ENCODE data around the gene IL23R. TPM values are rescaled to one million over a fixed set of nuclear protein-coding genes. Genes with fewer than 3 reads are reported as not detected.

The IL23R gene
- total RNA-seq, 2 donors from 2014 or later, result not detected

DNA sequence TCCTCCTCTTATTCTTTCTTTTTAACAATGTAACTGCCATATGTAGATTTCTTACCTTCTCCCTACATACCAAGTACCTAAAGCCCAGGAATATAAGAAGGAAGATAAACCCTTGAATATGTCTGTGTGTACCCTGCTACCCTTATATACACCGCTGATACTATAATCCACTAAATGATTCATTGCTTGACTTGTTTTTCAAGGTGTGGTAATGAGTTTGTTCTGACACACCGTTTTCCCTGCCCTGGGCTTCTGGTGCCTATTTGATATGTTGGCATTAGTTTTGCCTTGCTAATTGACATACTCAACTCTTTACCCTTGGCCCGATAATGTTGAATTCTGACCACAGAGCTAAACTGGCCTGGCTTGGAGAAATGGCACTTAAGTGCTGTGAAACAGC is 64.3 kb downstream of the IL23R start:
- no peak overlapping the region for H3K4me3 Mint-ChIP-seq
- H3K4me1 Mint-ChIP-seq, result no peaks in the 10 kb centered on the region
- no peaks in the 10 kb centered on the region for H3K9me3 Mint-ChIP-seq
- TF ChIP-seq, protein P1, sequence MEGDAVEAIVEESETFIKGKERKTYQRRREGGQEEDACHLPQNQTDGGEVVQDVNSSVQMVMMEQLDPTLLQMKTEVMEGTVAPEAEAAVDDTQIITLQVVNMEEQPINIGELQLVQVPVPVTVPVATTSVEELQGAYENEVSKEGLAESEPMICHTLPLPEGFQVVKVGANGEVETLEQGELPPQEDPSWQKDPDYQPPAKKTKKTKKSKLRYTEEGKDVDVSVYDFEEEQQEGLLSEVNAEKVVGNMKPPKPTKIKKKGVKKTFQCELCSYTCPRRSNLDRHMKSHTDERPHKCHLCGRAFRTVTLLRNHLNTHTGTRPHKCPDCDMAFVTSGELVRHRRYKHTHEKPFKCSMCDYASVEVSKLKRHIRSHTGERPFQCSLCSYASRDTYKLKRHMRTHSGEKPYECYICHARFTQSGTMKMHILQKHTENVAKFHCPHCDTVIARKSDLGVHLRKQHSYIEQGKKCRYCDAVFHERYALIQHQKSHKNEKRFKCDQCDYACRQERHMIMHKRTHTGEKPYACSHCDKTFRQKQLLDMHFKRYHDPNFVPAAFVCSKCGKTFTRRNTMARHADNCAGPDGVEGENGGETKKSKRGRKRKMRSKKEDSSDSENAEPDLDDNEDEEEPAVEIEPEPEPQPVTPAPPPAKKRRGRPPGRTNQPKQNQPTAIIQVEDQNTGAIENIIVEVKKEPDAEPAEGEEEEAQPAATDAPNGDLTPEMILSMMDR (conservative IDR thresholded peaks at IDR 0.05), result no peak
- Histone ChIP-seq H3K27me3 (ENCODE audit: control insufficient read depth, insufficient read depth, low read length, poor library complexity, severe bottlenecking) (no peaks in the 10 kb centered on the region), H3K36me3 (ENCODE audit: control insufficient read depth, insufficient read depth, low read length) (no peaks in the 10 kb centered on the region), H3K4me3 (ENCODE audit: low read length) (no peak overlapping the region), H3K27ac (ENCODE audit: low read depth, low read length) (no peak overlapping the region), H3K4me1 (ENCODE audit: control insufficient read depth, insufficient read depth, low read length) (no peaks in the 10 kb centered on the region), H3K9me3 (ENCODE audit: control insufficient read depth, low read length) (no peaks in the 10 kb centered on the region), H3K9ac (ENCODE audit: extremely low read depth, low read length, poor library complexity, severe bottlenecking) (no peak overlapping the region)
- peaks cover 1% of the 10 kb centered on the region for H3K27me3 Mint-ChIP-seq (ENCODE audit: insufficient read depth)
- DNase-seq, result no peak
- no peak overlapping the region for H3K27ac Mint-ChIP-seq
- no peaks in the 10 kb centered on the region for H3K36me3 Mint-ChIP-seq (ENCODE audit: low read depth)
- WGBS, 2 experiments (ENCODE audit: insufficient coverage in 1 of 2, insufficient read length in 1 of 2), result 80 to 100% methylated on average over 1 to 3 of the region's 3 CpGs

DNA sequence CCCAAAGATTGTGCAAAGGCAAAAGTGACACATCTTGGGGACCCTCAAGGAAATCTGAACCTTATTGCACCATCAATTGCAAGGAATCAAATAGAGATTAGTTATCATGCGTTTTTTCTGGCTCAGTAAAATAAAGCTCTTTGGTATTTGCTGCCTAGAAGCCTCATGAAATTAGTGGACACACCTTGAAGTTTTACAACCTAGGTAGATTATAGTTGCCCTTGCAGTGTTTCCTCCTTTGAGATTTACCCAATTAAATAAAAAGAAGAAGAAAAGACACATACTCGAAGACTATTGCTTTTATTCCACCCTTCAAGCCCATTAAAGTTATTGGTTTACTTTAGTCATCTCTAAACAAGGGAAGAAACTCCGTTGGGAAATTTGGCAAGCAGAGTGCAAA is 70.0 kb downstream of the IL23R start:
- H3K4me3 ChIP-seq (ENCODE audit: low read length), result no peak overlapping the region
- WGBS, 2 experiments (ENCODE audit: insufficient coverage in 1 of 2, insufficient read length in 1 of 2), result 71 to 83% methylated on average over 2 to 3 of the region's 3 CpGs
- H3K4me1 ChIP-seq (ENCODE audit: control insufficient read depth, insufficient read depth, low read length), result no peaks in the 10 kb centered on the region
- H3K9ac ChIP-seq (ENCODE audit: extremely low read depth, low read length, poor library complexity, severe bottlenecking), result no peak overlapping the region
- H3K9me3 Mint-ChIP-seq, result peaks cover 5% of the 10 kb centered on the region
- no peaks in the 10 kb centered on the region for H3K9me3 ChIP-seq (ENCODE audit: control insufficient read depth, low read length)
- no peaks in the 10 kb centered on the region for H3K27me3 ChIP-seq (ENCODE audit: control insufficient read depth, insufficient read depth, low read length, poor library complexity, severe bottlenecking)
- H3K36me3 ChIP-seq (ENCODE audit: control insufficient read depth, insufficient read depth, low read length), result no peaks in the 10 kb centered on the region
- no peak for DNase-seq
- no peak overlapping the region for H3K27ac ChIP-seq (ENCODE audit: low read depth, low read length)
- peaks cover 1% of the 10 kb centered on the region for H3K27me3 Mint-ChIP-seq (ENCODE audit: insufficient read depth)
- H3K4me1 Mint-ChIP-seq, result no peaks in the 10 kb centered on the region
- TF ChIP-seq, protein P1 (conservative IDR thresholded peaks at IDR 0.05), result no peak
- H3K27ac Mint-ChIP-seq, result no peak overlapping the region
- no peaks in the 10 kb centered on the region for H3K36me3 Mint-ChIP-seq (ENCODE audit: low read depth)
- no peak overlapping the region for H3K4me3 Mint-ChIP-seq

DNA sequence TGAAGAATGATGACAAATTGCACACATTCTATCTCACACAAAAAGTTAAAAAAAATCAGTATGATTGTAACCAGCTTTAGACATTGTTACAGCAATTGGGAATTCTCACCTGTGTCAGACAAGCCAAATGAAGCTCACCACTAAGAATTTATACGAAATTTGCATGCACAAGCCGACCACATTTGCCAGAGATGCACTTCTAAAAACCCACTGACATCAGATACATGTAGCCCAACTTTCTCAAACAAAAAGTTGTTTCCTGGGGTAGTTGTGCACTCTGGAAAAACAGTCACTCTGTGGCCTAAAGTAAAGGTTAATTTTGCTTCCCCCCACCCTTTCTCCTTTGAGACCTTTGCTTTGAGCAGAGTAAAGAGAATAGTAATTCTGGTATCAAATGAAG is 73.5 kb downstream of the IL23R start:
- no peak overlapping the region for H3K27ac Mint-ChIP-seq
- Histone ChIP-seq H3K27ac (ENCODE audit: low read depth, low read length) (no peak overlapping the region), H3K36me3 (ENCODE audit: control insufficient read depth, insufficient read depth, low read length) (no peaks in the 10 kb centered on the region), H3K9ac (ENCODE audit: extremely low read depth, low read length, poor library complexity, severe bottlenecking) (no peak overlapping the region), H3K9me3 (ENCODE audit: control insufficient read depth, low read length) (no peaks in the 10 kb centered on the region), H3K27me3 (ENCODE audit: control insufficient read depth, insufficient read depth, low read length, poor library complexity, severe bottlenecking) (no peaks in the 10 kb centered on the region), H3K4me3 (ENCODE audit: low read length) (no peak overlapping the region), H3K4me1 (ENCODE audit: control insufficient read depth, insufficient read depth, low read length) (no peaks in the 10 kb centered on the region)
- whole genome bisulfite sequencing, 2 experiments (ENCODE audit: insufficient coverage in 1 of 2, insufficient read length in 1 of 2), result 40 to 46% methylated on average over 2 of the region's 2 CpGs
- TF ChIP-seq, protein P1 (conservative IDR thresholded peaks at IDR 0.05), result no peak
- H3K4me1 Mint-ChIP-seq, result no peaks in the 10 kb centered on the region
- H3K4me3 Mint-ChIP-seq, result no peak overlapping the region
- H3K36me3 Mint-ChIP-seq (ENCODE audit: low read depth), result no peaks in the 10 kb centered on the region
- DNase-seq, result no peak
- peaks cover 10% of the 10 kb centered on the region for H3K9me3 Mint-ChIP-seq
- peaks cover 6% of the 10 kb centered on the region for H3K27me3 Mint-ChIP-seq (ENCODE audit: insufficient read depth)
